Measurements from ENCODE around the gene RANBP17. TPM values are rescaled to one million over a fixed set of nuclear protein-coding genes. Genes with fewer than 3 reads are reported as not detected.

Gene RANBP17
- total RNA-seq, 1 donor from 2014 or later = 6.8 TPM

- FAIRE-seq (no peak), DNase-seq (ENCODE audit: low read depth) (no peak)
- TF ChIP-seq CTCF (IDR thresholded peaks at IDR 0.05; ENCODE audit: insufficient read depth, low read length, severe bottlenecking) = no peak
Measured at GRCh38 chr5:171067540-171068130, 205.8 kb downstream of the RANBP17 start.

GRCh38 chr5:171074747-171075146, 212.9 kb downstream of the RANBP17 start:
- Histone ChIP-seq H3K27me3 (ENCODE audit: control insufficient read depth, insufficient read depth, low read length) (no peaks in the 10 kb centered on the region), H3K4me3 (ENCODE audit: low read depth, low read length) (no peak overlapping the region), H3K36me3 (ENCODE audit: control insufficient read depth, insufficient read depth, low read length) (no peaks in the 10 kb centered on the region)
- no peak for DNase-seq (ENCODE audit: low read depth)
- no peak for TF ChIP-seq CTCF (IDR thresholded peaks at IDR 0.05; ENCODE audit: insufficient read depth, low read length, severe bottlenecking)
- no peak for FAIRE-seq

More at GRCh38 chr5:171067540-171068130, 205.8 kb downstream of the RANBP17 start:
- no peaks in the 10 kb centered on the region for H3K36me3 ChIP-seq (ENCODE audit: control insufficient read depth, insufficient read depth, low read length)
- no peak overlapping the region for H3K4me3 ChIP-seq (ENCODE audit: low read depth, low read length)
- no peaks in the 10 kb centered on the region for H3K27me3 ChIP-seq (ENCODE audit: control insufficient read depth, insufficient read depth, low read length)

DNA sequence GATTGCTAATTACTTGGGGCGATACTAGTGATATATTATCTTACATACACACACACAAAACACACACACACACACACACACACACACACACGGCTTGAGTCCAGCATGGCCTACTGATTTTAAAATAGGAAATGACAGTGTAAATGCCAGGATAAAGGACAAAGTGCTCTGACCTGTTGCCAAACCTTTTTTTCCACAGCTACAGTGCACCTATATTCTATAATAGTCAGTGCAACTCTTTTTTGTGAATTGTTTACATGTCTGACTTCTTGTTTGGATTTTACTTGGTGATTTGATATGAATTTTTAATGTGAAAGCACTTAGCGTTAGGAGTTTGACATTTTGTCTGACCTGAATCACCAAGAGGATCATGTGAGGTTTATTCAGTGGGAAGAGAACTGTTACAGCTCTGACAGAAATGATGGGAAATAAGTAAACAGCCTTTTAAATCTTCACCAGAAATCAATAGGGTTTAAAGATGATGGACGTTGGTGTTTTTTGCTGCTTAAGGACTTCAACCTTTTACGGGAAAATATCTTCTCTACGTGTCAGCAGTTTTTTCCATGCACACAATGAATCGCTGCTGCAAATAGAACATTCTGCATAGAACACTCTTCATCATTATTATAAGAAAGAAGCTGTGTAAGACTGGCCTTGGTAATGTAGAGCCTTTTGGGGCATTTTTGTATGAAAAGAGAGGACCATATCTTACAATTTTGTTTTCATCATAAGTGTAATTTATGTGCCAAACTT, 218.5 kb downstream of the RANBP17 start:
- no peak for FAIRE-seq

GRCh38 chr5:171081319-171081718, 219.5 kb downstream of the RANBP17 start:
- FAIRE-seq (no peak), DNase-seq (ENCODE audit: low read depth) (no peak)
- Histone ChIP-seq H3K36me3 (ENCODE audit: control insufficient read depth, insufficient read depth, low read length) (no peaks in the 10 kb centered on the region), H3K27me3 (ENCODE audit: control insufficient read depth, insufficient read depth, low read length) (no peaks in the 10 kb centered on the region), H3K4me3 (ENCODE audit: low read depth, low read length) (no peak overlapping the region)
- no peak for TF ChIP-seq CTCF (IDR thresholded peaks at IDR 0.05; ENCODE audit: insufficient read depth, low read length, severe bottlenecking)

More for the DNA sequence above, 218.5 kb downstream of the RANBP17 start:
- TF ChIP-seq CTCF (IDR thresholded peaks at IDR 0.05; ENCODE audit: insufficient read depth, low read length, severe bottlenecking) = no peak
- Histone ChIP-seq H3K4me3 (ENCODE audit: low read depth, low read length) (no peak overlapping the region), H3K27me3 (ENCODE audit: control insufficient read depth, insufficient read depth, low read length) (no peaks in the 10 kb centered on the region), H3K36me3 (ENCODE audit: control insufficient read depth, insufficient read depth, low read length) (no peaks in the 10 kb centered on the region)
- DNase-seq (ENCODE audit: low read depth) = no peak

DNA sequence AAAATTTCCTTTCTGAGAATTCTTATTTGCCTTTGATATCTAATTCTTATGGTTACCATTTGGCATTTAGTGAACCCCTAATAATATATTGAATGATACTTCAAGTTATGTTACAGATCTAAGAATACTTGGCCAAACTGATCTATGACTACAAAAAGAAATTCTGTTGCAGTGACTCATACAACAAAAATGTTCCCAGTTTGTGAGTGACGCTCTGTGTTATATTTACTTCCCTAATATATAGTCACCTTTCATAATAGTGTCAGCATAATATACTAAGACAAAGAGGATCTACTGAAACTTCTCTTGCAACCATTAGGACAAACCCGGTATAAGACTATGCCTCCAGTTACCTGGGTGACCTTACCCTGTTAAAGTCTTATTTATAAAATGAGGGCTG, 230.4 kb downstream of the RANBP17 start:
- DNase-seq (ENCODE audit: low read depth) (peak; percentile 84), FAIRE-seq (no peak)

More for the DNA sequence above, 230.4 kb downstream of the RANBP17 start:
- H3K36me3 ChIP-seq (ENCODE audit: control insufficient read depth, insufficient read depth, low read length) = no peaks in the 10 kb centered on the region
- H3K4me3 ChIP-seq (ENCODE audit: low read depth, low read length) = no peak overlapping the region
- H3K27me3 ChIP-seq (ENCODE audit: control insufficient read depth, insufficient read depth, low read length) = no peaks in the 10 kb centered on the region
- TF ChIP-seq CTCF (IDR thresholded peaks at IDR 0.05; ENCODE audit: insufficient read depth, low read length, severe bottlenecking) = no peak
